Keratinocyte (primary cell): ENCODE data around the gene ALS2CL. TPM values are rescaled to one million over a fixed set of nuclear protein-coding genes. Genes with fewer than 3 reads are reported as not detected.

Source experiments
- DNase-seq: peaks from one replicate; pipeline ENCODE4 v3.0.0-alpha.2; 2011; ENCODE audit warnings: low read depth, missing footprints, low spot score
- FAIRE-seq: peaks from 2 replicates; lab custom pipeline; 2011; peaks lifted over from hg19 to GRCh38; lab: Jason Lieb, UNC
- H2AFZ ChIP-seq: 2 replicates; pipeline ENCODE4 v1.6.0; 2012; ENCODE audit warnings: low read length, control low read depth, inconsistent platforms; ENCODE audit not compliant: control insufficient read depth
- H3K27ac ChIP-seq: 2 replicates; pipeline ENCODE4 v1.5.1; 2011; ENCODE audit warnings: low read length; ENCODE audit not compliant: control insufficient read depth, insufficient read depth
- H3K27me3 ChIP-seq: 3 replicates; pipeline ENCODE4 v1.6.0; 2011; ENCODE audit warnings: low read length; ENCODE audit not compliant: control insufficient read depth, insufficient read depth; ENCODE audit errors: extremely low read depth
- H3K36me3 ChIP-seq, 2 experiments: 2 replicates in 1 of 2; 3 replicates in 1 of 2; pipeline ENCODE4 v1.5.1; 2011; ENCODE audit warnings: low read length in 2 of 2, mild to moderate bottlenecking in 1 of 2; ENCODE audit not compliant: control insufficient read depth in 2 of 2, insufficient read depth in 2 of 2; ENCODE audit errors: extremely low read depth in 1 of 2
- H3K4me1 ChIP-seq: 3 replicates; pipeline ENCODE4 v1.5.1; 2011; ENCODE audit warnings: low read length; ENCODE audit not compliant: control insufficient read depth, insufficient read depth; ENCODE audit errors: extremely low read depth
- H3K4me2 ChIP-seq: 3 replicates; pipeline ENCODE4 v1.6.0; 2011; ENCODE audit warnings: low read depth, low read length; ENCODE audit not compliant: control insufficient read depth, insufficient read depth; ENCODE audit errors: extremely low read depth
- H3K4me3 ChIP-seq, 3 experiments: fragments of 200-600 bp in 1 of 3; sonication (generic) in 1 of 3; 2 replicates in 2 of 3; 3 replicates in 1 of 3; pipeline ENCODE4 v1.5.1; 2011 to 2016; ENCODE audit warnings: low read length in 3 of 3, mild to moderate bottlenecking in 3 of 3, control low read depth in 2 of 3, inconsistent platforms in 1 of 3, low read depth in 1 of 3, mixed read lengths in 1 of 3, mixed run types in 1 of 3, moderate library complexity in 1 of 3; ENCODE audit not compliant: control insufficient read depth in 2 of 3, insufficient read depth in 2 of 3; ENCODE audit errors: extremely low read depth in 1 of 3
- H3K79me2 ChIP-seq: 2 replicates; pipeline ENCODE4 v1.6.0; 2012; ENCODE audit warnings: low read length; ENCODE audit not compliant: control insufficient read depth, insufficient read depth
- H3K9ac ChIP-seq: 3 replicates; pipeline ENCODE4 v1.6.0; 2011; ENCODE audit warnings: low read length; ENCODE audit not compliant: control insufficient read depth, insufficient read depth; ENCODE audit errors: extremely low read depth
- H3K9me1 ChIP-seq: 3 replicates; pipeline ENCODE4 v1.6.0; 2011; ENCODE audit warnings: low read length; ENCODE audit not compliant: control insufficient read depth, insufficient read depth; ENCODE audit errors: extremely low read depth
- H3K9me3 ChIP-seq: 2 replicates; pipeline ENCODE4 v1.5.1; 2012; ENCODE audit warnings: low read depth, low read length; ENCODE audit not compliant: control insufficient read depth
- H4K20me1 ChIP-seq: 3 replicates; pipeline ENCODE4 v1.6.0; 2011; ENCODE audit warnings: low read length; ENCODE audit not compliant: control insufficient read depth, insufficient read depth; ENCODE audit errors: extremely low read depth
- CTCF ChIP-seq, 3 experiments: IDR thresholded peaks in 1 of 3; conservative IDR thresholded peaks in 1 of 3; optimal IDR thresholded peaks in 1 of 3; 2 replicates in 2 of 3; 3 replicates in 1 of 3; pipeline versions ENCODE3 to v1.5.1; 2011; ENCODE audit warnings: low read length in 3 of 3, mild to moderate bottlenecking in 3 of 3, moderate library complexity in 2 of 3, control low read depth in 1 of 3, inconsistent platforms in 1 of 3; ENCODE audit not compliant: insufficient read depth in 2 of 3; ENCODE audit errors: extremely low read depth in 1 of 3
- EZH2 ChIP-seq: IDR thresholded peaks from one replicate; pipeline ENCODE4 v1.6.1; 2012; ENCODE audit warnings: inconsistent platforms, mild to moderate bottlenecking, low read length, moderate library complexity
- dilution Hi-C: fragments of 300-500 bp; cut with MboI; formaldehyde crosslinking; loops from one replicate; pipeline ENCODE4 v1.7.0; 2020; ENCODE audit warnings: low sequenced_read_pairs; ENCODE audit not compliant: extremely low pct_ligation_motif_present
- polyA plus RNA-seq, 5 experiments: library from polyadenylated mRNA; depleted of rRNA in 3 of 5; stranded (reverse) in 3 of 5; stranded (forward) in 1 of 5; unstranded in 1 of 5; fragments of >200 nt; gene quantifications; 1 replicate in 1 of 5; 2 replicates in 3 of 5; 3 replicates in 1 of 5; pipeline versions ENCODE4 v1.2.1 to v1.2.3, GENCODE V29; 2011 to 2012; ENCODE audit warnings: missing spikeins in 2 of 5, low read depth in 1 of 5, low replicate concordance in 1 of 5

The ALS2CL gene
- polyA plus RNA-seq, 1 donor (not counting 4 experiments of a cell fraction or from before 2014, with no cell fraction given) = 40.9 TPM

DNA sequence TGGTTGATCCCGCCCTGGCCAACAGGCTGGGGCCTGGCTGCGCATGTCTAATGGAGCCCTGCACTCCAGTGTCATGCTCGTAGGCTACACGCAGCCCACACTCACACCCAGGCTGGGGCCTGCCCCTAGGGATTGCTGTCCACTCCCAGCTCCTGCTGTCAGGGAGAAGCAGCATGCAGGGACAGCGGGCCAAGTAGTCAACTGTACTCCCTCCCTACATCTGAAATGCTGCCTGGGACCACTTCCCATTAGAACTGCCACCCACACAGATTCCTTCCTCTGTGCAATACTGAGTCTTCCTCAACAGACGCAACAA, 16.1 kb downstream of the ALS2CL start:
- peaks cover 61 to 75% of the 10 kb centered on the region in 2 experiments for H3K36me3 ChIP-seq

GRCh38 chr3:46676601-46677410, 16.7 kb downstream of the ALS2CL start:
- no peak overlapping the region for H2AFZ ChIP-seq
- no peak overlapping the region for H3K27ac ChIP-seq
- no peaks in the 10 kb centered on the region for H3K9me1 ChIP-seq
- FAIRE-seq = no peak
- TF ChIP-seq EZH2 (no peak), CTCF (optimal IDR thresholded peaks at IDR 0.05 in 1 of 3, IDR thresholded peaks at IDR 0.05 in 1 of 3, conservative IDR thresholded peaks at IDR 0.05 in 1 of 3; ENCODE audit: extremely low read depth in 1 of 3, insufficient read depth in 2 of 3, low read length in 3 of 3) (no peak)
- no peak for DNase-seq
- H3K79me2 ChIP-seq = no peaks in the 10 kb centered on the region
- H3K9me3 ChIP-seq = no peaks in the 10 kb centered on the region
- H3K4me2 ChIP-seq = no peak overlapping the region
- no peaks in the 10 kb centered on the region for H4K20me1 ChIP-seq
- H3K4me1 ChIP-seq = no peaks in the 10 kb centered on the region
- H3K36me3 ChIP-seq = peaks cover 59 to 71% of the 10 kb centered on the region in 2 experiments
- dilution Hi-C loops = no loop called here
- H3K9ac ChIP-seq = no peak overlapping the region
- no peaks in the 10 kb centered on the region for H3K27me3 ChIP-seq
- no peak overlapping the region for H3K4me3 ChIP-seq

More for the DNA sequence above, 16.1 kb downstream of the ALS2CL start:
- DNase-seq = no peak
- Histone ChIP-seq H3K9ac (no peak overlapping the region), H3K4me2 (no peak overlapping the region), H3K4me3 (no peak overlapping the region), H3K79me2 (no peaks in the 10 kb centered on the region), H3K27ac (no peak overlapping the region), H2AFZ (no peak overlapping the region), H3K9me3 (no peaks in the 10 kb centered on the region), H4K20me1 (no peaks in the 10 kb centered on the region), H3K27me3 (no peaks in the 10 kb centered on the region), H3K4me1 (no peaks in the 10 kb centered on the region), H3K9me1 (no peaks in the 10 kb centered on the region)
- no peak for FAIRE-seq
- dilution Hi-C loops = no loop called here
- no peak for TF ChIP-seq CTCF (optimal IDR thresholded peaks at IDR 0.05 in 1 of 3, IDR thresholded peaks at IDR 0.05 in 1 of 3, conservative IDR thresholded peaks at IDR 0.05 in 1 of 3; ENCODE audit: extremely low read depth in 1 of 3, insufficient read depth in 2 of 3, low read length in 3 of 3)
